COR-L47 (cell line): Measurements from ENCODE around the gene SRPRB.
"Not testable (repeated sequence)": the region's sequence is repeated elsewhere in the genome, so short reads cannot be mapped to it uniquely, and the experiment has no call there.

Experiments used
- DNase-seq: peaks from one replicate; lab custom pipeline; 2025; lab: John Stamatoyannopoulos, UW

SRPRB gene

DNA sequence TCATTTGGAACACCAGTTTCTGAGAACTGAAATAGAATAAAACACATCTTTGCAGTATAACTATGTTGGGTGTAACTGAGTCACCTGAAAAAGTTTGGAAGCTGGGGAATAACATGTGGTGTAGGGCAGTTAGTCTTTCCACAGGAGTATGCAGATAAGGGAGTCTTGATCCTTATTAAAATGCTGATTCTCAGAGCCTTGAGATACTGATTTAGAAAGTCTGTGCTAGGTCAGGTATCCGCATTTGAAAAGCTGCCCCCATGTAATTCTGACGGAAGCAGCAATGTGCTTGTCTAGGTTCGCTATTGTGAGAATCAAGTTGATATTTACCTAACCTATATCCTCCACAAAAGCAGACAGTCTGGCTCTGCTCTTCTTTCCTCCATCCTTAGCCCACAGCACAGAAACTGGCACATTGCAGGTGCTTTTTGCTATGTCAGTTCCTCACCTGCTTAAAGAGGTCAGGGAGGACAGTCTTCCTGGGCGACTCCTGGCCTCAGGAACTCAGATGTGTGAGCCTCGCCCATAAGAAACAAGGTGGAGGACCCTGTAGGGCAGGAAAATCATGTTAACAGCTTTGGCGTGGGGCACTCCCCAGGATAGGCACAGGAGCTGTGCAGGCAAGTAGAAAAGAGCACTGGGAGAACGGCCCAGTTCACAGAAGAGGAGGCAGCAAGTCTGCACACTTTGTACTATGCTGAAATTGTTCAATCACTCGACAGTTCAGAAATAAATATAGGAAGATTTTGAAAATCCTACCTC lies 27.6 kb upstream of the SRPRB start:
- no peak for DNase-seq

DNA sequence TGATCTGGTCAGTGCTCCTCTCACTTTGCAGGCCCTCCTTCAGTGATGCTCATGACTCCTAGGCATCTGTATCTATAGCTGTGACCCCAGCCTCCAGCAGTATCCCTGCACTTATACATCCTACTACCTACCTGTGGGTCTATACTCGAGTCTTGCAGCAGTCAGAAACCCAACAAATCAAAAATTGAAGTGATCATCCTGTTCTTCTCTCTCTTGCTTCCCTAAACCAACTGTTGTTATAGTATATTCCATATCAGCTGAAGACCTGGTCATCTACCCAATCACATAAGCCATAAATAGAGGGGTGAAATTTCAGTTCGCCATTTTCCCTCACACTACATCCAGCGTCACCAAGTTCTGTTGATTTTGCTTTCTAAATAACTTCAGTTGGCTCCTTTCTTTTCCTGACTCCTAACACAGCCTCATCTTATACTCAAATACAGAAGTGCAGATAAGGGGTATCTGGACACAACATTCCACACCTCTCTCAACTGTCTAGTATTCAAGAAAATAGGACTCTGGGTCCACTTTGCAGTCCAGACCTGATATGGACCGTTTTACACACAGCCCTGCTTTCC lies 25.9 kb upstream of the SRPRB start:
- no peak for DNase-seq

DNA sequence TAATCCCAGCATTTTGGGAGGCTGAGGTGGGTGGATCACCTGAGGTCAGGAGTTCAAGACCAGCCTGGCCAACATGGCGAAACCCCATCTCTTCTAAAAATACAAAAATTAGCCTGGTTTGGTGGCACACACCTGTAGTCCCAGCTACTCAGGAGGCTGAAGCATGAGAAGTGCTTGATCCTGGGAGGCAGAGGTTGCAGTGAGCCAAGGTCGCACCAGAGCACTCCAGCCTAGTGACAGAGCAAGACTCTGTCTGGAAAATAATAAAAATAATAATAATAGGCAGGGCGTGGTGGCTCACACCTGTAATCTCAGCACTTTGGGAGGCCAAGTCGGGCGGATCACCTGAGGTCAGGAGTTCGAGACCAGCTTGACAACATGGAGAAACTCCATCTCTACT lies 24.9 kb upstream of the SRPRB start:
- DNase-seq, result not testable (repeated sequence)

DNA sequence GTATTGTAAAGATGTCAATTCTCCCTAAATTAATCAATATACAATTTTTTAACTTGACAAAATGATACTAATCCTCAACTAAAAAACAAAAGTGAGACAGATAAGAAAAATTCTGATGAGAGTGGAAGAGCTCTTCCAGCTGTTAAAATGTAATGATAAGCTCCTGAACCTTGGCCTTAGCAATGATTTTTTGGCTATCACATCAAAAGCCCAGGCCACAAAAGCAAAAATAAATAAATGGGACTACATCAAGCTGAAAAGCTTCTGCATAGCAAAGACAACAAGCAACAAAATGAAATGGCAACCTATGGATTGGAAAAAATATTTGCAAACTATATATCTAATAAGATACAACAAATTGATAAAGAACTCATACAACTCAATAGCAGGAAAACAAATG lies 24.0 kb upstream of the SRPRB start:
- DNase-seq, result no peak

DNA sequence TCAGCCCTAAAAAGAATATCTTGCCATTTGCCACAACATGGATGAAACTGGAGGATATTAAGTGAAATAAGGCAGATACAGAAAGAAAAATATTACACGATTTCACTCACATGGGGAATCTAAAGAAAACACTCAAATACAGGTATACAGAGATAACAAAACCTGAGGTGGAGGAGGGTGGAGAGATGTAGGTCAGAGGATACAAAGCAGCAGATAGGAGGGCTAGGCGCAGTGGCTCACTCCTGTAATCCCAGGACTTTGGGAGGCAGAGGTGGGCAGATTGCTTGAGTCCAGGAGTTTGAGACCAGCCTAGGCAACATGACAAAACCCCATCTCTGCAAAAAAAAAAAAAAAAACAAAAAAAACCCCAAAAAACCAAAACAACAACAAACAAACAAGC lies 23.2 kb upstream of the SRPRB start:
- DNase-seq, result no peak

DNA sequence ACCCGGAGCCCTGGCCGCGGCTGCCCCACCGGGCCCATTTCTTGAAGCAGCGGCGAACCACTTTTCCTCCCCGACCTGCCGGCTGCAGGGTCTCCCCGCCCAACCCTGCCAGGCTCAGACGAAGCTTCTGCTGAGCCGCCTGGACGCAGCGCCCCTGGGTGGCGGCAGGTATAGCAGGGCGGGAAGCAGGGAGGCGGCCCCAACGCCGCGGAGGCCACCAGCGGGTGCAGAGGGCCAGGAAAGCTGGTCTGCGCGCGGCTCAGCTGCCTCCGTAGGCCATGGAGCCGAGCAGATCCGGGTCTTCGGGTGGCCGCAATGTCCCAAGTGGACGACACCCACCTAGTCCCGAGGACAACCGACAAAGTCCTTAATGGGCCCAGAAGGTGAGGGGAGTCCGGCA lies 21.9 kb upstream of the SRPRB start:
- no peak for DNase-seq

DNA sequence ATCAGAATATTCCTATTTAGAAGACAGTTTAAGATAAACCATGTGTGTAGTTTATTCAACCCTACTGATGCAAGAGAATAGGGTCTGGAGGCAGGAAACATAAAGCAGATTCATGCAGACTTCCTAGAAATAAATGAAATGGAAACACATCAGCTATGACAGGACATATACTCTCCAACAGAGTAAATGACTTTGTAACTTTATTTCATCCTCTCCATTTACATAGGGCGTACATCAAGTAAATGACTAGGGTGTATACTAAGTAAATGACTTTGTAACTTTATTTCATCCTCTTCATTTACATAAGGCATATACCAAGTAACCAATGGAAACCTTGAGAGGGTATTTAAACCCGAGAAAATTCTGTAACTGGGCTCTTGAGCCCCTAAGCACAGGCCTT lies 17.6 kb upstream of the SRPRB start:
- DNase-seq, result no peak

DNA sequence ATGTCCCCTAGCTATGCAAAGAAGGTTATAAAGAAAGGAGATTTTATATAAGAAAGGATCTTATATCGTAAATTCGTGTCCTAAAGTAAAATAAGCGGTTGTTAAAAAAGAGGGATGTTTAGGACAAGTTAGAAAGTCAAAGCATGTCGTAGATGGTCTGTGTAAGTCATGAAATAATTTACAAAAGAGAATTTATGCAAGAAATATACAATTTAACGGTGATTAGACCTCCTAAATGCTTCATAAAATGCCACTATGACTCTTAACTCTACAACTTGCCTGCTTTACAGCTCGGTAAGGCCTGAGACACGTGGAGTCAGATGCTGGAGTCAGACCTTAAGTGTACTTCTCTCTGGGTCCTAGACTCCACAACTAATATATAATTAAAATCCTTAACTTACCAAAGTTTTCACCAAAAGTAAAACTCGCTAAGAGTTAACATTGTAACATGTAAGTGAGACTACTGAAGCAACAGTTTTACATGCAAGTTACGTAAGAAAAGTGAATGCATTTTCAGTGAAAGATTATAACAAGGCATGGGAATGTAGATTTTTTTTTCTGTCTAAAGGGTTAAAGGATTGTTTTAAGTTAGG lies 13.3 kb upstream of the SRPRB start:
- no peak for DNase-seq

DNA sequence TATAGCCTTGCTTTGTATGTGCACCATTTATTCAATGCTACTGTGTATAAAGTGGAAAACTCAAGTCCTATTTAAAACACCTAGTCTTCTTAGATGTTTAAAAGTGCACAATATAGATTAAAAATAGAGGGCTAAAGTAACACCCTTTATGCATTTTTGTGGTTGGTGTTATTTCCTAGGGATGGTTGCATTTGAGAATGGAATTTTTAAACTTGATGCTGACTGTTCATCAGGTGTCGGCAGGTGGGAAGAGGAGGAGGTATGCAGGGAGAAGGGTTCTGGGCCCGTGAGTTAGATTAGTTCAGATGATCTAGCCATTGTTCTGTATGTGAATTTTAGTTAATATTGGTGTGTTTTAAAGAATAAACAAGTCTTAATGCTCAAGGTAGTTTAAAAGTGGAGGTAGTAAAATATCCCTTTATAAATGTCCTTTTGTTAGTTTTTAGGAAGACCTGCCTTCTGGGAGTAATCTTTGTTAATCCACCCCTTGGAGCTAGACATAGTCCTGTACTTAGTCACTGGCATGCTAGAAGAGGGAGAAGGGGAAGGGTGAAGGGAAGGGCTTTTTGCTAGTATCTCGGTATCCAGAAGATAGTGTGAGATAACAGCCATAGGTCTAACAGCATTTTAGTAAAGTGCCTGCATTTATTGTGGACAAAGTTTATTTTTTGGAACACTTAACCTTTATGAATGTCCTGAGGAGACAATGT lies 8.1 kb upstream of the SRPRB start:
- no peak for DNase-seq

DNA sequence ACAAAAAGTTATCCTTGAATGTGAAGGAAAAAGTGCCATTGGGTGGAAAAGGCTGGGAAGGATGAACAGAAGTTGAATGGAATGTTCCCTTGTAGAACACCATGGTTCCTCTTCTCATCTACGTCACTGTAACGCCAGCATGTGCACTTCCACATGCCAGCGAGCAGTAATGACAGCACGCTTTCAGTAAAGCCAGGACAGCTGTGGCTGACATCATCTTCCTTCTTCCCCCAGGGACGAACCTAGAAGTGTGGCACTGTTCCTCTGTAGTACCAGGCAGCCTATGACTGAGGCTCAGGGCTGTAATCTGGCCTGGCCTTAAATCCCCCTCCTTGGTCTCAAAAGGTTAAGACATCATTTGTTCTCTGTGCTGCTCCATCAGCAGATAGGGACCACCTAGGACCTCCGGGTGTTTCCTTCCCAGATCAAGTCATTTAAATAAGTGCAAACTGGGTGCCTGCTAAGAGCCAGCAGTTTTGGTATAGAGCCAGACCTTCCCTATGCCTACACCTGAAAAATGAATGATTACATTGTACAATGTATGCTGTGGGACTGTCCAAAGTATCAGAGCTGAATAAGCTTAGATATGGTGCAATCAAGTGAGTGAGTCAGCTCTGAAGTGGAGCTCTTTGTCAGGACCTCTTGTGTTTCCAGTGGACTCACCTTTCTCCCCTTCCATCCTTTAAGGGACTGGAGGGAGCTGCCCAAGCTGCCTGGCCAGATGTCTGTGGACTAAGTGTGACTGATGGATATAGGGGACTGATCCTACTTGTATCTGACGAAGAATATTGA lies 5.6 kb upstream of the SRPRB start:
- DNase-seq, result no peak

DNA sequence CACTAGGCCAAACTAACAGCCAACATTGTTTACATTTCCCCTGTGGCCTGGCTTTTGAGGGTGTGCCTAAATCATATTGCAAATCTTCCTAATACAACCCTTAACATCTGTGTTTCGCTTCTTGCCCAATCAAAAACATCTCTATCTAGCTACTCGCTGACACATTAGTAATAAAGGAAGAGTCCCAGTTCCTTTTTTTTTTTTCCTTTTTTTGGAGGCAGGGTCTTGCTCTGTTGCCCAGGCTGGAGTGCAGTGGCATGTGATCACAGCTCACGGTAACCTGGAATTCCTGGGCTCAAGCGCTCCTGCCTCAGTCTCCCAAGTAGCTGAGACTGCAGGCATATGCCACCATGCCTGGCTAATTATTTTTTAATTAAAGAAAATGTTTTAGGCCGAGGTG lies 2.1 kb upstream of the SRPRB start:
- no peak for DNase-seq

DNA sequence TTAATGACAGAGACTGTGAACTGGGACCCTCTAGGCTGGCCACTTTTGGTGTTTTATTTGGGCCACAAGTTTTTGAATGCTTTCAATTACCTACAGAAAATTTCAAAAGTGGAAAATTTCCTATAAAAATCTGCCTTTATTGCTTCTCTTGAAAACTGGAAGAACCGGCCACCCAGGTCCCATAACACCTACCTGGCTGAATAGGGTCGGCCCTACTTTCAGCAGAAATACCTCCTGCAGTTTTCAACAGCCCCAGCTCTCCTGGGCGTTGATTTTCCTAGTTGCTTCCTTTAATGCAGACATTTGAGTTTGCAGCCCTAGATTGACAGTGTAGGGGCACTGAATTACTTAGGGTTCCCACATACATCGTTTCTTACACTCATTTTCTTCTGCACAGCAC lies 719 bp upstream of the SRPRB start:
- DNase-seq, result no peak

DNA sequence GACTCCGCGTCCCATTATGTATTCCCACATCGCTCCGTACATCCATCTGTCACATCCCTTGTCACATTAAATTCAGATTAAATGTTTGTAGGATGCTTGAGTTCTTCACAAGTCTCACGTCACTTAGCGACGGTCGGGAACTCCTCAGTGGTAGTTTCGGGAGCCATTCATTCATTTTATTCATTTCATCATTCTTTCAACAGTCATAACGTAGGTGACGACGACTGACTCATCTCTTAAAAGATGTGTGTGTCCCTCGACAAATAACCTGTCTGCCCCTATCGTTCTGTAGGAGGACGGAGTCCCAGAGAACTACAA lies 272 bp upstream of the SRPRB start:
- DNase-seq, result no peak

DNA sequence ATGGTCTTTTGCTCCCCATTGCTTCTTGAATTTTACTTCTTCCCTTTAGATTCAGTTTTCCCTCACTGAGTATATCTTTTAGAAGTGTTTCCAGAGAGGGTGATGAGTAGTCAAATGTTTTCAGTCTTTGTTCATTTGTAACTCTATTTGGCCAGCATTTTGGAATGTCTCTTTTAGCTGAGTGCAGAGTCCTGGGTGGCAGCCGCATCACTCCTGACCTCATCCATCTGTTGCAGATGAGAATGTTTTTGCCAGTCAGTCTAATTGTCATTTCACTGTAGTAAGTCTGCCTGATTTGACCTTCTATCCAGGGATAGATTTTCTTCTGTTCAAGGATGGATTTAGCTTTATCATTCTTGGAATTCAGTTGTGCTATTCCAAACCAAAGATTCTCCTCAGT lies 7.3 kb downstream of the SRPRB start:
- no peak for DNase-seq

DNA sequence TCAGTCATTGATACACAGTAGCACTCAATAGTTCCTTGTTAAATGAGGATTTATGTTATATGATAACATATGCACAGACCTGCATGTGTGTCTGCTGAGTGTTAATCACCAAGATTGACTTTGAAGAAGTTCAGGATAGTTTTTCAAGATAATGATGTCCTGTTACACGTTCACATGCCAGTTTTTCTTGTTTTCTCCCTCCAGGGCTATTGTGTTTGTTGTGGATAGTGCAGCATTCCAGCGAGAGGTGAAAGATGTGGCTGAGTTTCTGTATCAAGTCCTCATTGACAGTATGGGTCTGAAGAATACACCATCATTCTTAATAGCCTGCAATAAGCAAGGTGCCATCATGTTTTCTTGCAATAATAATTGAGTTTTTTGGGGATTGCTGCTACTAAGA lies 9.8 kb downstream of the SRPRB start:
- DNase-seq, result no peak

DNA sequence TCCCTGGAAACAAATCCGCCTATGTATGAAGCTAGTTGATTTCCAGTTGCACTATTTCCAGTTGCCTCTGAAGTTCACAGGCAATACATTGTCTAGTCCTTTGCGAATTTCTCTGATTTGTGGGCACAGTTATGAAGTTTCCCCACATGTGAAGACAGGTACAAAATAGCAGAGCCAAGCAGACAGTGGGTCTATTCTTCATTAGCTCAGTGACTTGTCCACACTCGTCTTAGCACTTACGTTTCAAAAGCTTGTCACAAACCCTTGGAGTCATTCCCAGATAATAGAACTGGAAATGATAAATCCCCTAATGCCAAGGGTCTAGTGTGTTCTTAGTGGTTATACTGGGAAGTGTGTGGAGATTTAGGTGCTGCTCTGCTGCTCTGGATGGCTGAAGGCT lies 14.5 kb downstream of the SRPRB start:
- DNase-seq, result no peak

DNA sequence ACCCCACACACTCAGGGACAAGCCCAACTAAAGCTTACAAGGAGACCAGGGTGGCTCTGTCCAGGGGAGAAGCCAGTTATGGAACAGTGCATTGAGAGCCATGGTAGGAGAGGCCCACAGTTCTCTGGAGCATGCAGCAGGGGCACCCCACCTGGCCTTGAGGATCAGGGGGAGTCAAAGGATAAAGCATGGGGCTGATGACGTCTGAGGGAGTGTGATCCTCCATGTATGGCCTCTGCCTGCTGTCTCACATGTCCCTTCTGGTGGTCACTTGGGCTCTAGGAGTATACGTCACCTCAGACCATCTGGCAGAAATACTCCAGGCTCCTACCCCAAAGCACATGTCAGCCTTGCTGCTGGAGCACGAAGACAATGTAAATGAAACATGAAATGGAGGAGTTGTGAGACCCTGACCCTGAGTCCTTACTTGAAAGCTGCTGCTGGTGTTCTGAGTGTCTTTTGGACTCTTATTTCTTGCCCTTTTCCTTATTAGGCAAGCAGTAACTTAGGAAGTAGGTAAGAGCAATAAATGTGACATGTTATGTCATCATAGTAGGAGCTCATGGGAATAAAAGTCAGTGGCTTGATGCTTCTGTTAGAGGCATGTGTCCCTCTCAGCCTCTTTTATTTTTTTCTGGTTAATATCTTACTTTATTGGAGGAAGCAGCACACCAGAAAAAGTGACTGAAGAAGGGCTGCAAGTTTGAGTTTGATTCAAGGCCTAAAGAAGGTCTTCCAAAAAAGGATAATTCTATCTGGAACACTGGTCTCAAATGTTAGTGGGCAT lies 15.5 kb downstream of the SRPRB start:
- no peak for DNase-seq

DNA sequence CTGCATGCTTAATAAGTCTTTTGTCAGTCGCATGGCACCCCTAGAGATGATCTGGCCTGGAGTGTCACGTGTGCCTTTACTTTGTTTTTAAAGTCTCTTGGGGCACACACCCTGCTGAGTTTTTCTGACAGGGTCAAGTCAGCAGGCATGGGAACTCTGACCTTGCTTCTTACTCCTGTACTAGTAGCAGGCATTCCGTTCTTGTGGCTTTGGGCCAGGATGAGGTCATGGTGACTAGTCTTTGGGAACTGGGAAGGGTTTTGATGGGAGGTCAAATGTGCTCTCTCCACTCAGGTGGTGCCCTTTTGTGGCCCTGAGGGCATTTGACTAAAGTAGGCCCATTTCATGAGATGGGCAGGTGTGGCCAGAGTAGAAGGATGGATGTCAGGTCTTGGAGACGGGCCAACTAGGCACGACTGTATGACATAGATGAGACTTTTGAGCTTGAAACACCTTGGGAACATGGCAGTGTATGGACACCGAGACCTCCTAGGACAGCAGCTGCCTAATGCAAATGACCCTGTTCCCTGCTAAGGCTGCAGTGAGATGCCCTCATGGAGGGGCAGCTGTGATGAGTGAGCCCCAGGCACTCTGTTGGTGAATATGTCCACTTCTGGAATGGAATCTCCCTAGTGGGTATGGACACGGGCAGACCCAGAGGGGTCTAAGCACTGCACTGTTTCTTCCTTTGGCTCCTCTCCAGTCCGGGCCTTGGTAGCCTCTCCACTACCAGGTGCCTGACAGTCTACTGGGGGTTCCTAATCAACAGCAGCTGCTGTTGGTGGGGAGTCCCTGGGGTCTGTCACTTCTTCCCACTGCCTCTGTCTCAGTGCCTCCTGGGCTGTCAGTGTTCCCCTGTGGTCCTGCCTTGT lies 16.4 kb downstream of the SRPRB start:
- no peak for DNase-seq

DNA sequence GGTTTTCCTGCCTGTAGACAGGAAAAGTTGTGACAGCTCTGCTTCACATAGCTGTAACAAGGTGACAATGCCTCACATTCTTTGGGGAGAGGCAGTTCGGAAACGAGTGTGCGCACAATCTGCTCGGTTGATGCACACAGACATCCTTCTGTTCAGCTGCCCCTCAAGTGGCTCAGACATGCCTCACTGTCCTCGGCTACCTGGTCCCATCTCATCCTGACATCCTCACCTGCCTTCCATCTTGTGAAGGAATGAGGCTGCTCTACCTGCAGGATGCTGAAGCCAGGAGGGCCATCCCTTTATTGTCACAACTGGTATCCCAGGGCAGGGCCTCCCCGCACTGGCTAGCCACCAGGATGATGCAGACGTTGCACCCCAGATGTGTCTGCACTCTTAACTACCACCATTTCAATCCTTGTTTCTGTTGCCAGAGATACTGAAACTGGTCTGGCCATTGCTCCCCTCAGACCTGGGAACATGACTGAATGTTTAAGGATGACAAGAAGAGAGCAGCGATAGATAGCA lies 19.4 kb downstream of the SRPRB start:
- DNase-seq, result no peak

DNA sequence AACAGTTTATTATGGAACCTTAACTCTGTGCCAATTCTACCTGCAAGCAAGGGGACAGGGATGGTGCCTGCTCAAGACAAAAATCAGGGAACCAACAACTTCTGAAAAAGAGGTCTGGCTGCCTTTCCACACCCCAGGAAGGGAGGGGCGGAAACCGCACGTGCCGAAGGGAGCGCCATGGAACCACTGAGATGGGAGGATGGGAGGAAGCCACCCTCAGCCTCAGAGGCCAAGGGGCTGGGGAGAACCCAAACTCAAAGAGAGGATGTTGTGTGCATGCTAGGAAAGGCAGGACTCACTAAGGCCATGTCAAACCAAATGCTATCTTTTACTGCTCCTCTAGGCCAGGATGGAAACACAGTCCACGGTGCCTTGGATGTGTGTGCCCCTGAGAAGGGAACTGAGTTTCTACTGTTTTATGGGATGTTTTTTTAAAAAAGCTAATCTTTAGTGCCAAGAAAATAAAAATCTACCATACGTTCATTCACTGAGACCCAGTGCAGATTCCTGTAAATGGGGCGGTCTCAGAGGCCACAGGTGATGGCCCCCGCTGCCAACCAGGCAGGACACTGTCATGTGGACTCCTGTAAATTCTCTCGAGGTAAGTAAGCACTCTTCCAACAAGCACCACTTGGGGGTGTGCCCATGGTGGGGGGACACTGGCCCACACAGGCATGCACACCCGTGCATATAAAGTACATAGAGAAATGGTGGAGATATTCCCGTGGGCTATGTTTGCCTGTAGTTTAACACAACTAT lies 20.5 kb downstream of the SRPRB start:
- DNase-seq, result no peak
